Measurements from ENCODE around the gene MAML2. TPM values are rescaled to one million over a fixed set of nuclear protein-coding genes. Genes with fewer than 3 reads are reported as not detected.

Gene MAML2
- total and polyA plus RNA-seq, 2 of the 13 experiments (the other 11 are each of a cell fraction or from before 2014, with no cell fraction given): 2.3 to 25.9 TPM

DNA sequence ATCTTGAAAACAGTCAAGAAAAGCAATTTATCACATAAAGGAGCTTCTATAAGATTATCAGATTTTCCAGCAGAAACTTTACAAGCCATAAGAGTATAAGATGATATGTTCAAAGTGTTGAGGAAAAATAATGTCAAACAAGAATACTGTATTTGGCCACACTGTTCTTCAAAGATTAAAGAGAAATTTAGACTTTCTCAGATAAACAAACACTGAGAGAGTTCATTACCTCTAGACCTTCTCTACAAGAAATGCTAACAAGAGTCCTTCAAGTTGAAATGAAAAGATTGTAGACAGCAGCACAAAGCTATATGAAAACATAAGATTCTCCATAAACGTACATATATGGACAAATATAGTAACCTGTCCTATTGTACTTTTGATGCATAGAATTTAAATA lies 411.1 kb downstream of the MAML2 start:
- Histone ChIP-seq H4K20me1 (ENCODE audit: insufficient read depth, low read length) (no peaks in the 10 kb centered on the region), H3K9me3 (ENCODE audit: low read length) (peaks cover 22% of the 10 kb centered on the region), H3K27ac (ENCODE audit: extremely low read length, insufficient read depth, low read length) (no peak overlapping the region), H3K4me1 (ENCODE audit: insufficient read depth, low read length) (peaks cover 10% of the 10 kb centered on the region; the same call in 1 of the 2 replicates), H3K79me2 (ENCODE audit: insufficient read depth, low read length) (no peaks in the 10 kb centered on the region), H3K4me3 (replicated peaks in 1 of 3; ENCODE audit: insufficient read depth in 1 of 3, low read depth in 2 of 3, low read length in 3 of 3) (no peak overlapping the region), H3K27me3 (ENCODE audit: control insufficient read depth in 1 of 2, insufficient read depth in 2 of 2, low read length in 2 of 2) (peaks cover 0 to 16% of the 10 kb centered on the region in 2 experiments; a peak in 4 of 5 replicates), H3K36me3 (replicated peaks in 1 of 2; ENCODE audit: control insufficient read depth in 1 of 2, insufficient read depth in 2 of 2, low read length in 2 of 2) (no peaks in the 10 kb centered on the region), H3K4me2 (ENCODE audit: low read depth, low read length) (no peak overlapping the region), H3K9ac (ENCODE audit: insufficient read depth, low read depth, low read length) (no peak overlapping the region), H2AFZ (ENCODE audit: low read length) (no peak overlapping the region)
- ChIA-PET POLR2A (no interaction called here), CTCF (ENCODE audit: low intra/inter-chr PET ratio, low total read pairs) (no interaction called here)
- no TSS peak for BruUV-seq (replicated peaks)
- FAIRE-seq (no peak), ATAC-seq (no peak), DNase-seq (ENCODE audit: low spot score) (no peak)
- 0% methylated on average over 1 of the region's 1 CpG for WGBS (ENCODE audit: low lambda C conversion rate)
- TF ChIP-seq, protein P1, sequence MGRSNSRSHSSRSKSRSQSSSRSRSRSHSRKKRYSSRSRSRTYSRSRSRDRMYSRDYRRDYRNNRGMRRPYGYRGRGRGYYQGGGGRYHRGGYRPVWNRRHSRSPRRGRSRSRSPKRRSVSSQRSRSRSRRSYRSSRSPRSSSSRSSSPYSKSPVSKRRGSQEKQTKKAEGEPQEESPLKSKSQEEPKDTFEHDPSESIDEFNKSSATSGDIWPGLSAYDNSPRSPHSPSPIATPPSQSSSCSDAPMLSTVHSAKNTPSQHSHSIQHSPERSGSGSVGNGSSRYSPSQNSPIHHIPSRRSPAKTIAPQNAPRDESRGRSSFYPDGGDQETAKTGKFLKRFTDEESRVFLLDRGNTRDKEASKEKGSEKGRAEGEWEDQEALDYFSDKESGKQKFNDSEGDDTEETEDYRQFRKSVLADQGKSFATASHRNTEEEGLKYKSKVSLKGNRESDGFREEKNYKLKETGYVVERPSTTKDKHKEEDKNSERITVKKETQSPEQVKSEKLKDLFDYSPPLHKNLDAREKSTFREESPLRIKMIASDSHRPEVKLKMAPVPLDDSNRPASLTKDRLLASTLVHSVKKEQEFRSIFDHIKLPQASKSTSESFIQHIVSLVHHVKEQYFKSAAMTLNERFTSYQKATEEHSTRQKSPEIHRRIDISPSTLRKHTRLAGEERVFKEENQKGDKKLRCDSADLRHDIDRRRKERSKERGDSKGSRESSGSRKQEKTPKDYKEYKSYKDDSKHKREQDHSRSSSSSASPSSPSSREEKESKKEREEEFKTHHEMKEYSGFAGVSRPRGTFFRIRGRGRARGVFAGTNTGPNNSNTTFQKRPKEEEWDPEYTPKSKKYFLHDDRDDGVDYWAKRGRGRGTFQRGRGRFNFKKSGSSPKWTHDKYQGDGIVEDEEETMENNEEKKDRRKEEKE (IDR thresholded peaks at IDR 0.05): no peak
- TF ChIP-seq ZNF337 (CRISPR knock-in tag; IDR thresholded peaks at IDR 0.05; ENCODE audit: borderline replicate concordance, low read depth): peak; percentile 75; the same call in 1 of the 2 replicates
- in situ Hi-C loops (cut with HindIII; ENCODE audit: extremely low pct_ligation_motif_present, low pct_unique_long_range_greater_than_20kb): no loop called here
- intact Hi-C loops (cut with micrococcal nuclease; ENCODE audit: unreplicated experiment): no loop called here

DNA sequence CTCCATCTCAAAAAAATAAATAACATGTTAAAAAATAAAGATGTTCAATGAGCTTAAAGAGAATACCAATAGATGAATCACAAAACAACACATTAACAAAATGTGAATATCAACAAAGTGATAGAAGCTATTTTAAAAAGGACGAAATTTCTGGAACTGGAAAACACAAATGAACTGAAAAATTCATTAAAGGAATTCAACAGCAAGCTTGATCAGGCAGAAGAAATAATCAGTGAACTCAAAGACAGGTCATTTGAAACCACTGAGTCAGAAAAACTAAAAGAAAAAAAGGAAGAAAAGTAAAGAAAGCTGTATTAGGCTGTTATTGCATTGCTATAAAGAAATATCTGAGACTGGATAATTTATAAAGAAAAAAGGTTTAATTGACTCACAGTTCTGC lies 412.0 kb downstream of the MAML2 start:
- Histone ChIP-seq H3K9ac (ENCODE audit: insufficient read depth, low read depth, low read length) (no peak overlapping the region), H2AFZ (ENCODE audit: low read length) (no peak overlapping the region), H3K79me2 (ENCODE audit: insufficient read depth, low read length) (no peaks in the 10 kb centered on the region), H3K4me2 (ENCODE audit: low read depth, low read length) (no peak overlapping the region), H3K27me3 (ENCODE audit: control insufficient read depth in 1 of 2, insufficient read depth in 2 of 2, low read length in 2 of 2) (peaks cover 0 to 9% of the 10 kb centered on the region in 2 experiments; a peak in 3 of 5 replicates), H3K36me3 (replicated peaks in 1 of 2; ENCODE audit: control insufficient read depth in 1 of 2, insufficient read depth in 2 of 2, low read length in 2 of 2) (no peaks in the 10 kb centered on the region), H3K4me1 (ENCODE audit: insufficient read depth, low read length) (peaks cover 10% of the 10 kb centered on the region; the same call in 1 of the 2 replicates), H3K9me3 (ENCODE audit: low read length) (peaks cover 22% of the 10 kb centered on the region), H3K27ac (ENCODE audit: extremely low read length, insufficient read depth, low read length) (no peak overlapping the region), H4K20me1 (ENCODE audit: insufficient read depth, low read length) (no peaks in the 10 kb centered on the region), H3K4me3 (replicated peaks in 1 of 3; ENCODE audit: insufficient read depth in 1 of 3, low read depth in 2 of 3, low read length in 3 of 3) (no peak overlapping the region)
- peak; percentile 70; the same call in 1 of the 2 replicates for TF ChIP-seq ZNF160 (CRISPR knock-in tag; IDR thresholded peaks at IDR 0.05)
- TF ChIP-seq ZFAT (CRISPR knock-in tag; conservative IDR thresholded peaks at IDR 0.05): no peak
- TF ChIP-seq SYNCRIP (IDR thresholded peaks at IDR 0.05; ENCODE audit: insufficient read depth, low read depth, low read length): no peak
- TF ChIP-seq SATB2 (CRISPR knock-in tag; IDR thresholded peaks at IDR 0.05): no peak
- TF ChIP-seq MEIS1 (CRISPR knock-in tag; IDR thresholded peaks at IDR 0.05; ENCODE audit: borderline replicate concordance): no peak
- TF ChIP-seq, protein P2, sequence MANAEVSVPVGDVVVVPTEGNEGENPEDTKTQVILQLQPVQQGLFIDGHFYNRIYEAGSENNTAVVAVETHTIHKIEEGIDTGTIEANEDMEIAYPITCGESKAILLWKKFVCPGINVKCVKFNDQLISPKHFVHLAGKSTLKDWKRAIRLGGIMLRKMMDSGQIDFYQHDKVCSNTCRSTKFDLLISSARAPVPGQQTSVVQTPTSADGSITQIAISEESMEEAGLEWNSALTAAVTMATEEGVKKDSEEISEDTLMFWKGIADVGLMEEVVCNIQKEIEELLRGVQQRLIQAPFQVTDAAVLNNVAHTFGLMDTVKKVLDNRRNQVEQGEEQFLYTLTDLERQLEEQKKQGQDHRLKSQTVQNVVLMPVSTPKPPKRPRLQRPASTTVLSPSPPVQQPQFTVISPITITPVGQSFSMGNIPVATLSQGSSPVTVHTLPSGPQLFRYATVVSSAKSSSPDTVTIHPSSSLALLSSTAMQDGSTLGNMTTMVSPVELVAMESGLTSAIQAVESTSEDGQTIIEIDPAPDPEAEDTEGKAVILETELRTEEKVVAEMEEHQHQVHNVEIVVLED (CRISPR knock-in tag; IDR thresholded peaks at IDR 0.05; ENCODE audit: borderline replicate concordance): no peak
- TF ChIP-seq, protein P3, sequence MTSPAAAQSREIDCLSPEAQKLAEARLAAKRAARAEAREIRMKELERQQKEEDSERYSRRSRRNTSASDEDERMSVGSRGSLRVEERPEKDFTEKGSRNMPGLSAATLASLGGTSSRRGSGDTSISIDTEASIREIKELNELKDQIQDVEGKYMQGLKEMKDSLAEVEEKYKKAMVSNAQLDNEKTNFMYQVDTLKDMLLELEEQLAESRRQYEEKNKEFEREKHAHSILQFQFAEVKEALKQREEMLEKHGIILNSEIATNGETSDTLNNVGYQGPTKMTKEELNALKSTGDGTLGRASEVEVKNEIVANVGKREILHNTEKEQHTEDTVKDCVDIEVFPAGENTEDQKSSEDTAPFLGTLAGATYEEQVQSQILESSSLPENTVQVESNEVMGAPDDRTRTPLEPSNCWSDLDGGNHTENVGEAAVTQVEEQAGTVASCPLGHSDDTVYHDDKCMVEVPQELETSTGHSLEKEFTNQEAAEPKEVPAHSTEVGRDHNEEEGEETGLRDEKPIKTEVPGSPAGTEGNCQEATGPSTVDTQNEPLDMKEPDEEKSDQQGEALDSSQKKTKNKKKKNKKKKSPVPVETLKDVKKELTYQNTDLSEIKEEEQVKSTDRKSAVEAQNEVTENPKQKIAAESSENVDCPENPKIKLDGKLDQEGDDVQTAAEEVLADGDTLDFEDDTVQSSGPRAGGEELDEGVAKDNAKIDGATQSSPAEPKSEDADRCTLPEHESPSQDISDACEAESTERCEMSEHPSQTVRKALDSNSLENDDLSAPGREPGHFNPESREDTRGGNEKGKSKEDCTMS (CRISPR knock-in tag; conservative IDR thresholded peaks at IDR 0.05): no peak
- TF ChIP-seq PCBP2 (optimal IDR thresholded peaks at IDR 0.05; ENCODE audit: low read depth, low read length, poor library complexity, severe bottlenecking): no peak
- intact Hi-C loops (cut with micrococcal nuclease; ENCODE audit: unreplicated experiment) (no loop called here), in situ Hi-C loops (cut with HindIII; ENCODE audit: extremely low pct_ligation_motif_present, low pct_unique_long_range_greater_than_20kb) (no loop called here)
- ATAC-seq (no peak), FAIRE-seq (no peak), DNase-seq (ENCODE audit: low spot score) (no peak)
- CTCF ChIA-PET (ENCODE audit: low intra/inter-chr PET ratio, low total read pairs): no interaction called here
- POLR2A ChIA-PET: no interaction called here
- no TSS peak for BruUV-seq (replicated peaks)
- 2% methylated on average over 1 of the region's 1 CpG for WGBS (ENCODE audit: low lambda C conversion rate)
